H1 (cell line): ENCODE results near the gene SLC44A1. TPM values are rescaled to one million over a fixed set of nuclear protein-coding genes. Genes with fewer than 3 reads are reported as not detected.

Experiments
- CHD7 ChIP-seq: fragments of 300-600 bp; sonication (generic); IDR thresholded peaks from 2 replicates; pipeline ENCODE4 v1.7.1; 2012; ENCODE audit warnings: low read length, moderate library complexity, mild to moderate bottlenecking, inconsistent platforms; ENCODE audit not compliant: insufficient replicate concordance
- EZH2 ChIP-seq: fragments of 200-600 bp; sonication (generic); IDR thresholded peaks from 2 replicates; pipeline ENCODE4 v1.7.1; 2012; ENCODE audit warnings: low read depth, mild to moderate bottlenecking, moderate library complexity, low read length, inconsistent platforms; ENCODE audit not compliant: severe bottlenecking
- FOSL1 ChIP-seq: IDR thresholded peaks from 2 replicates; pipeline ENCODE4 v1.6.1; 2011; ENCODE audit warnings: mild to moderate bottlenecking, low read depth, low read length, moderate library complexity; ENCODE audit not compliant: insufficient read depth
- KDM1A ChIP-seq: fragments of 200-600, 300-600 bp; sonication (generic); IDR thresholded peaks from 2 replicates; pipeline ENCODE4 v1.7.1; 2016; ENCODE audit warnings: mild to moderate bottlenecking, low read length, borderline replicate concordance
- NRF1 ChIP-seq: IDR thresholded peaks from 2 replicates; pipeline ENCODE4 v1.6.1; 2011; ENCODE audit warnings: mild to moderate bottlenecking, low read depth, low read length, improper control_type of control experiment
- POLR2AphosphoS5 ChIP-seq: IDR thresholded peaks from 2 replicates; pipeline ENCODE4 v1.6.1; 2011; ENCODE audit warnings: low read depth, low read length
- POU5F1 ChIP-seq: IDR thresholded peaks from 2 replicates; pipeline ENCODE4 v1.6.1; 2011; ENCODE audit warnings: low read depth, mild to moderate bottlenecking, low read length, moderate library complexity
- RAD21 ChIP-seq, 2 experiments: IDR thresholded peaks in 1 of 2; conservative IDR thresholded peaks in 1 of 2; 2 replicates each; pipeline ENCODE4 v1.6.1; 2011; ENCODE audit warnings: low read depth in 2 of 2, low read length in 2 of 2, improper control_type of control experiment in 1 of 2, inconsistent platforms in 1 of 2, mild to moderate bottlenecking in 1 of 2, moderate library complexity in 1 of 2
- SP2 ChIP-seq: IDR thresholded peaks from 2 replicates; pipeline ENCODE4 v1.6.1; 2012; ENCODE audit warnings: mild to moderate bottlenecking, low read length, inconsistent platforms
- SRF ChIP-seq: IDR thresholded peaks from 2 replicates; pipeline ENCODE4 v1.6.1; 2011; ENCODE audit warnings: mild to moderate bottlenecking, low read depth, low read length, moderate library complexity
- polyA plus RNA-seq, 7 experiments: library from polyadenylated mRNA; depleted of rRNA in 3 of 7; stranded (reverse) in 5 of 7; unstranded in 2 of 7; fragments of >200 nt in 5 of 7; fragments of 200-250 nt in 2 of 7; gene quantifications; 1 replicate in 5 of 7; 2 replicates in 1 of 7; 4 replicates in 1 of 7; pipeline versions ENCODE4 v1.2.1 to v1.2.3, GENCODE V29; 2011 to 2013; ENCODE audit warnings: missing spikeins in 2 of 7, mixed read lengths in 2 of 7
- total RNA-seq: library from RNA; stranded (reverse); fragmentation: NEBNext Ultra II Directional; extraction: Animal tissue kit (Norgen Biotek cat#: 25700); gene quantifications from 2 replicates; pipeline ENCODE4 v1.2.1, GENCODE V29; 2021

The SLC44A1 gene
- total and polyA plus RNA-seq, 2 of the 8 experiments (the other 6 are each of a cell fraction or from before 2014, with no cell fraction given): 30.5 to 71.2 TPM

GRCh38 chr9:105244003-105244733 lies at the start of gene SLC44A1 (continued):
- TF ChIP-seq CHD7 (no peak), EZH2 (no peak), KDM1A (peak; percentile 96), SP2 (no peak), RAD21 (IDR thresholded peaks at IDR 0.05 in 1 of 2, conservative IDR thresholded peaks at IDR 0.05 in 1 of 2; ENCODE audit: low read depth in 2 of 2, low read length in 2 of 2) (peak; percentile 7 to 33; a peak in 3 of 4 replicates), FOSL1 (no peak), NRF1 (no peak), SRF (0 out of 2 replicates have a peak, but pooled peaks have one; percentile 37), POLR2AphosphoS5 (no peak; the same call in 1 of the 2 replicates), POU5F1 (no peak)
